ENCODE measurements around the gene MTAP.
A peak's percentile ranks its signal among the peaks of the same experiment; 100 is the strongest.

The MTAP gene

GRCh38 chr9:21806644-21807043 is 4.2 kb downstream of the MTAP start:
- DNase-seq: no peak

- no peak for DNase-seq
Observed at GRCh38 chr9:21810388-21810787, 8.0 kb downstream of the MTAP start.

GRCh38 chr9:21810881-21811280 is 8.4 kb downstream of the MTAP start:
- no peak for DNase-seq

- no peak for DNase-seq
Observed at GRCh38 chr9:21811914-21812313, 9.5 kb downstream of the MTAP start.

- DNase-seq: no peak
Observed at GRCh38 chr9:21812415-21812814, 10.0 kb downstream of the MTAP start.

- DNase-seq: peak; percentile 60
Observed at GRCh38 chr9:21812946-21813568, 10.6 kb downstream of the MTAP start.

GRCh38 chr9:21813575-21814473 is 11.4 kb downstream of the MTAP start:
- peak; percentile 37 for DNase-seq

- DNase-seq: no peak
Observed at GRCh38 chr9:21815643-21816042, 13.2 kb downstream of the MTAP start.

GRCh38 chr9:21817176-21817575 is 14.7 kb downstream of the MTAP start:
- no peak for DNase-seq

GRCh38 chr9:21825637-21826036 is 23.2 kb downstream of the MTAP start:
- DNase-seq: no peak

- DNase-seq: no peak
Observed at GRCh38 chr9:21828853-21829410, 26.5 kb downstream of the MTAP start.

GRCh38 chr9:21830589-21830988 is 28.2 kb downstream of the MTAP start:
- DNase-seq: no peak

GRCh38 chr9:21831841-21832509 is 29.5 kb downstream of the MTAP start:
- peak; percentile 49 for DNase-seq

- DNase-seq: no peak
Observed at GRCh38 chr9:21833090-21833801, 30.8 kb downstream of the MTAP start.

GRCh38 chr9:21835121-21835520 is 32.7 kb downstream of the MTAP start:
- no peak for DNase-seq

GRCh38 chr9:21836437-21837161 is 34.2 kb downstream of the MTAP start:
- DNase-seq: no peak

GRCh38 chr9:21837501-21837900 is 35.1 kb downstream of the MTAP start:
- DNase-seq: no peak

GRCh38 chr9:21840647-21841046 is 38.2 kb downstream of the MTAP start:
- DNase-seq: no peak

- DNase-seq: no peak
Observed at GRCh38 chr9:21841133-21841532, 38.7 kb downstream of the MTAP start.

GRCh38 chr9:21848615-21849014 is 46.2 kb downstream of the MTAP start:
- DNase-seq: no peak

- DNase-seq: no peak
Observed at GRCh38 chr9:21852754-21853153, 50.3 kb downstream of the MTAP start.

GRCh38 chr9:21853414-21853813 is 51.0 kb downstream of the MTAP start:
- no peak for DNase-seq
